T-helper 22 cell (primary cell): Measurements from ENCODE around the gene ARHGEF40.

Experiments
- DNase-seq: peaks from one replicate; pipeline ENCODE4 v3.0.0-alpha.2; 2020; ENCODE audit warnings: low read depth

ARHGEF40 gene

DNA sequence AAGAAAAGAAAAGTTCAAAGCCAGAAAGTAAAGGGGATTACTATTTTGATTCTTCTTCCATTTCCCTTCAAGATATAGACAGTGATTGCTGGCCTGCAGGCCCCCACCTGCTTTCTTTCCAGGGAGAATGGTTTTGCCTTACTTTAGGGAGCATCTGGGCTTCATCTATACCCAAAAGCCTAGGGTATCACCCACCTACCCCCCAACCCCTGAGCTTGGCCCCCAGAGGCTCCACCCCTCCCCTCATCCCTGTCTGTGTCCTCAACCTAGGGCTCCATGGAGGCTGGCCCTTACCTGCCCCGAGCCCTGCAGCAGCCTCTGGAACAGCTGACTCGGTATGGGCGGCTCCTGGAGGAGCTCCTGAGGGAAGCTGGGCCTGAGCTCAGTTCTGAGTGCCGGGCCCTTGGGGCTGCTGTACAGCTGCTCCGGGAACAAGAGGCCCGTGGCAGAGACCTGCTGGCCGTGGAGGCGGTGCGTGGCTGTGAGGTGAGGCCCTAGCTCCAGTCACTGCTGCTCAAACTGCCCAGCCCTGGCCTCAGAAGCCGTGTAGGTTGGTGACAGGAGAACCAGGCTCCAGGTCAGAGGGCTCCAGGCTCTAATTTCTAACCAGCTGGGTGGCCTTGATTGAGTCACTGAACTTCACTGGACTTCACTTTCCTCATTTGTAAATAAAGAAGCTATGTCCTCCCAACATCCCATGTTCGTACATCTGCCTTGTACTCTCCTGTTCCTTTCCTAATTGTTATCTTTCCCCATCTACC is 13.6 kb downstream of the ARHGEF40 start:
- DNase-seq: no peak

DNA sequence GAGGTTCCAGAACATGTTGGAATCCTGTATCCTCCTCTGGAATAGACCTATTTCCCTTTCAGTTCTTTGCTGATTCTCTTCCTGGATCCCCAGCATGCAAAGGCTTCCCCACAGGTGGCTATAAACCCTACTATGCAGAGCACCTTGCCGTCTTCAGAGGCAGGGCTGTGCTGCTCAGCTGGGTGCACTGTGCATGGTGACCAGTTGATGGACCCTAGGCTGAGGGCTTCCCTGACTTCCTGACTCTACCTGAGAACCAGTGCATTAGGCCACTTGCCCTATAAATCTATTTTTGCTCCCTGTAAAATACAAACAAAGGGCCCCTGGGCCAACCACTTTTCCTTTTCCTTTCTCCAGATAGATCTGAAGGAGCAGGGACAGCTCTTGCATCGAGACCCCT is 14.3 kb downstream of the ARHGEF40 start:
- no peak for DNase-seq

DNA sequence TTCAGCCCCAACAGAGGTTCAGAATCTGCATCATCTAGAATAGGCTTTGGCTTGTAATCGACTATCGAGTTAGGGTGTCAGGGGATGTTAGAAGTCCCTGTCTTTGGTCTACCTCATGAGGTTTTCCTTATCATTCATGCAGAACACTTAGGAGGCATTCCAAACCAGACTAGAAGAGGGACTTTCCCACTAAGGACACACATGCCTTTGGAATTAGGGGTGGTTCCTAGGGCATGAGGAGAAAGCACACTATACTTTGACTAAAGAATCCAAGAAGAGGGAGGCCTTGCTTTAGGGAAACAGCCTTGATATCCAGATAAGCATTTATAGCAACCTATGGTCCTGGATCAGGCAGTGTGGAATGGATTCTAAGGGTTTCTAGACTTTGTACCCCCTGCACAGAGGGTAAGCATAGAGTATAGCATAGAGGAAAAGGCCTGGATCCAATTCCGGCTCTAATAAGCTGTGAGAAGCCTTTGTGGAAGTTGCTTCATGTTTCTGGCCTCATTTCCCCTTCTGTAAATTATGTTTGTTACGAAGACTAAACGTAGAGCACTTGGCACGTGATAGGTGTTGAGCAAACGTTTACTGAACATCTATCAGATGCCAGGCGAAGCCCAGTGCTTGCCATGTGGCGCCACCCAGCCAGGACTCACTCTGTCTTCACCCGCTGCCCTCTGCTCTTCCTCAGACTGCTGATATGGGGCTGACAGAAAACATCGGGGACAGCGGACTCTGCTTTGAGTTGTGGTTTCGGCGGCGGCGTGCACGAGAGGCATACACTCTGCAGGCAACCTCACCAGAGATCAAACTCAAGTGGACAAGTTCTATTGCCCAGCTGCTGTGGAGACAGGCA is 15.1 kb downstream of the ARHGEF40 start:
- no peak for DNase-seq

DNA sequence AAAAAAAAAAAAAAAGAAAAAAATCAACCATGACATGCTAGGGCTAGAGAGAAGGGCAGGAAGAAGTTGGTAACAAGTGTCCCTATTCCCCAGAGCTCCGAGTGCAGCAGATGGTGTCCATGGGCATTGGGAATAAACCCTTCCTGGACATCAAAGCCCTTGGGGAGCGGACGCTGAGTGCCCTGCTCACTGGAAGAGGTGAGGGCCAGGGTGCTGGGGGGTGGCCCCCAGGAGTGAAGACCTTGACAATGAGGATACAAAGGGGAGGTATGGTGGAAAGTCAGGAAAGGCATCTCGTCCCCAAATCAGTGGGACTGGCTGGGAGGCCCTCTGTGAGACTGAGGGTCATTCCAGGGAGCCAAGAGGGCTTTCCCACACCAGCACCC is 16.8 kb downstream of the ARHGEF40 start:
- no peak for DNase-seq

DNA sequence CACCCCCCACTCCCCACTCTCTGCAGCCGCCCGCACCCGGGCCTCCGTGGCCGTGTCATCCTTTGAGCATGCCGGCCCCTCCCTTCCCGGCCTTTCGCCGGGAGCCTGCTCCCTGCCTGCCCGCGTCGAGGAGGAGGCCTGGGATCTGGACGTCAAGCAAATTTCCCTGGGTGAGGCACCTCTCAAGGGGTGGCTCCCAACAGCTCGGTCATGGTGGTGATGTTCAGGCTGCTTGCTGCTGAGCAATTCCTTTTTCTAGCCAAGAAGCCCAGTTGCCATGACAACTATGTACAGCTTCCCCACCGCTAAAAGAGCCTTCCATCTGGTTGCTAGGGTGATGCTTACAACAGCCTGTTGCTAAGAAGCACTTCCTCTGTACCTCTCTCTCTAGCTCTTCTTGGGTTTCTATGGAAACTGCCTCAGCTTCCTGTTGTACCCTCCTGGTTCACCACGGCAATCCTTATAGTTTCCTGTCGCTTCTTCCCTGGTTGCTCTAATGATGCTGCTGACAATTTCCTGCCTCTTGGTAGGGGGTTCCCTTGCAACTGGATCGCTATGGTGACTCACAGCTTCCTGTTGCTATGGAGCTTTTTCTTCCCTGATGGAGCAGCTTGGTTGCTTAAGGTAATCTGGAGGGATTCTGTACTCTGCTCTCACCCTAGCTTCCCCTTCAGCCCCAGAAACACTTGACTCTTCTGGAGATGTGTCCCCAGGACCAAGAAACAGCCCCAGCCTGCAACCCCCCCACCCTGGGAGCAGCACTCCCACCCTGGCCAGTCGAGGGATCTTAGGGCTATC is 17.4 kb downstream of the ARHGEF40 start:
- DNase-seq: peak; percentile 86

DNA sequence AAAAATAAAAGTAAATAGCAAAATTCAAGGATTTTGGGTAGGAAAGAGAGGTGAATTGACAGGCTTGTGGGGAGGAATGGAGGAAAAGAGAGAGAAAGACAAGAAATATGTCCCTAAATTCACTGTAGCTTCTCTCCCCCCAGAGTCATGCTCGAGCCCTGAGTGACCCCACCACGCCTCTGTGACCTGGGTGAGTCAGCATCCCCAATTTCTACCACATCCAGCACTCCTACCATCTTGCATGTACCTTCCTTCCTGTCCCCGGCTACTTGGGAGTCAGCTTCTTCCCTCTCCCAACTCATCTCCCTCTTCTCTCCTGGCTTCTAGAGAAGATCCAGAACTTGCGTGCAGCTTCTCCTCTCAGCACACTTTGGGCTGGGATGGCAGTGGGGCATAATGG is 18.6 kb downstream of the ARHGEF40 start:
- no peak for DNase-seq

DNA sequence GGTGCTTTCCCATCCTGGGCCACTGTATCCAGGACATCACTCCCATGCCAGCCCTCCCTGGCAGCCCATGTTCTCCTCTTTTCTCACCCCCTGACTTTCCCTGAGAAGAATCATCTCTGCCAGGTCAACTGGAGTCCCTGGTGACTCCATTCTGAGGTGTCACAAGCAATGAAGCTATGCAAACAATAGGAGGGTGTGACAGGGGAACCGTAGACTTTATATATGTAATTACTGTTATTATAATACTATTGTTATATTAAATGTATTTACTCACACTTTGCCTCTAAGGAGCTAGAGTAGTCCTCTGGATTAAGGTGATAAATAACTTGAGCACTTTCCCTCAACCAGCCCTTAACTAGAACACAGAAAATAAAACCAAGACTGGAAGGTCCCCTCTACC is 19.2 kb downstream of the ARHGEF40 start:
- DNase-seq: no peak

DNA sequence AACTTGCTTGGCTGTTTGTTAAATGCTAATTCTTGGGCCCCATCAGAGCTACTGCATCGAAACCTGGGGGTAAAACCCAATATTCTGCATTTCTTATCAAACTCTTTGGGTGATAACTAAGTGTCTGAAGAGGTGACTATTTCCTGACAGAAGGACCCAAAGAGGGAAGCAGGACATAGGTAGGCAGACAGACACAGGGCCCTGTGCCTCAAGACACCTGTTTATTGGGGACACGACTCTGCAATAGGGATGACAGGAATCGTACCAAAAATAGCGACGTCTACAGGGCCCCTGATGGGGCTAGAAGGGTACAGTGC is 19.7 kb downstream of the ARHGEF40 start:
- no peak for DNase-seq

DNA sequence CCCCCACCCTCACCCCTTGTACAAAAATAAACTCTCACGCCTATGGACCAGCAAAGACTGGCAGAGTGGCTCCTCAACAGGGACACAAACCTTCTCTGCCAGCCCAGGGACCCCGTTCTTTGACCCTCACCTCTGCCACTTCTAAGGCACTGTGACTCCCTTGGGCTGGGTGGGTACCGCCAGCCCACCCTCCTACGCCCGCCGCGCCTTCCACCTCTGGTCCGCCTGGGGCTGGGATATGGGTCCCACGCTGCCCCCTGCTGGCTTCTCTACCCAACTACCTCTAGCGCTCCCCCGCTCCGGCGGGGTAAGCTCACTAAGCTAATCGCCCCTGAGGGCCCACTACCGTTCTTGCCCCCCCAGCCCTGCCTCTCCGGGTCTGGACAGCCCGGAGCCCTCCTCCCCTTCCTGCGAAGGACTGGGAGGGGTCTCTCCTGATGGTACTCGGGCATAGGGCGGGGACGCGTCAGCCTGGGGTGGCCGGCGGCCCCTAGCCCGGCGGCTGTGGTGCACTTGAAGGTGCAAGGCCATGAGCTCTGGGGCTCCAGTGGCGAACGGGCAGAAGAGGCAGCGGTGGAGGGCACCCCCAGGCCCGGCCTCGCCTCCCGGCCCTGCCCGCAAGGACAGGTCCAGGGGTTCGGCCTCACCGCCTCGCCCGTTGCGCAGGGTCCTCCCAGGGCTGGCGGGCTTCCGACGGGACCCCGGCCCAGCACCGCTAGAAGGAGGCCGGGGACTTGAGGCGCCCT is 20.3 kb downstream of the ARHGEF40 start:
- DNase-seq: no peak

DNA sequence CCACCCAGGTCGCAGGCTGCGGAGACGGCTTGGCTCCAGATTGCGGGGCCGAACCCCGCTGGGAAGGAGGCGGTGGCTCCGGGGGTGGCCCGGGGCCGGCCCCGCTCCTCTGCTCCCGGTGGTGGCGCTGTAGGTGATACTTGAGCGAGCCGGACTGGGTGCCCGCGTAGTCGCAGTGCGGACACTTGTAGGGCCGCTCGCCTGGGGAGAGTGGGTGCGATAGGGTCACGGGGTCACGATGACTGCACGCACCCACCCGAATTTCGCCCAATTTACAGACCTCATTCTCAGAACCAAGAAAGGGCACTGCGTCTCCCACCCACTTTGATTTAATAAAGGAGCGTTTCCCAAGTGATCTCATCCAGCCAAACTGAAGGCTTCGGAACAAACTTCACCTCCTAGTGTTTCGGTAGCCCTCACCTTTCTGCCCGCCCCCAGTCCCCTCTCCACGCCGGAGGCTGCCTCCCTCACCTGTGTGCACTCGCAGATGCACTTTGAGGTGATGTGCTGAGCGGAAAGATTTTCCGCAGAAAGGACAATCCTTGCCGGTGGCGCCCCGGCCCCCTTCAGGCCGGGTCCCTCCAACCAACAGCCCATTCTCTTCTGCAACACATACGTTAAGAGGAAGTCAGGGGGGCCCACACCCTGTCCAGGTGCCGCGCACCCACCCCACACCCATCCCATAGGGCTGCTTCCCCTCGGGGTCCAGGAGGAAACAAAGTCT is 21.0 kb downstream of the ARHGEF40 start:
- DNase-seq: no peak

DNA sequence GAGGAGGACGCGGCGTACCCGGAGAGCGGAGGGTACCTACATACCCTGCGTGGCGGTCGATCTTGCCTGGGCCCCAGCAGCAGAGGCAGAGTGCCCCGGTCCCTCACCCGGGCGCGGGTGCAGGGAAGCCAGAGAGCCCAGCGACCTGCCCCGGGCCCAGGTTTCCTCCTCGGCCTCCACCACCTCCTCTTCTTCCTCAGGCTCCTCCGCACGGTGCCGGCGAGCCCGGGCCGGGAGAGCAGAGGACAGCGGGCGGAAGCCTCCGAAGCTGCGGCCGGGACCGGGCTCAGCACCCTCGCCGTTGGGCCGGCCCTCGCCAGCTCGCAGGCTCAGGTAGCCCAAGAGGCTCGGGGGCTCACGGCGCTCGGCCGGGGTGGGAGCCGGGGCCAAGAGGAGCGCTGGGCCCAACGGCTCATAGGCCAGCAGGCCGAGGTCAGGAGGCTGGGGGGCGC is 21.7 kb downstream of the ARHGEF40 start:
- no peak for DNase-seq

DNA sequence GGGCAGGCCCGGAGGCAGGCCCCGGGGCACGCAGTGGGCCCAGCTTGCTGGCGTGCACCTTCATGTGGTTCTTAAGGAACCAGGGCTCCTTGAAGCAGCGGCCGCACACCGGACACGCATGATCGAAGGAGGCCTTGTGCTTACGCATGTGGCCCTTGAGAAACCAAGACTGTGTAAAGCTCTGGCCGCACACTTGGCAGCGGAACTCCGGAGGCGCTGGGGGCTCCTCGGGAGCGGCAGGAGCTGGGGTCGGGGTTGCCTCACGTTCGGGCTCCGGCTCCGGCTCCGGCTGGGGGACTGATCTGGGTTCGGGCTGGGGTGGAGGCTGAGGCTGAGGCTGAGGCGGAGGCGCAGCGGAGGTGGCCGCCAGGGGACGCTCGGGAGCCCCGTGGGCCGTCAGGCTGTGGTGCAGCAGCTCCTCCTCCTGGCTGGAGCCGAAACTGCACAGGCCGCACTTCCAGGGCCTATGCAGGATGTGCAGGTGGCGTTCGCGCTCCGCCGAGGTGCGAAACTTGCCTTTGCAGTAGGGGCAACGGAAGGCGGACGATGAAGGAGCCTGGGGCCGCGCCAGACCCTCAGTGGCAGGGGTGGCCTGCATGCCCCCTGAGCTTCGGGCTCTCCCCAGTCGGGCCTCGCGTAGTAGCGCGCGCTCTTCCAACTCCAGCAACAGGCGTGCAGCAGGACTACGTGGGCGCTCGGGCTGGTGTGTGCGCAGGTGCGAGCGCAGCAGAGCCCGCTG is 22.3 kb downstream of the ARHGEF40 start:
- DNase-seq: peak; percentile 71

DNA sequence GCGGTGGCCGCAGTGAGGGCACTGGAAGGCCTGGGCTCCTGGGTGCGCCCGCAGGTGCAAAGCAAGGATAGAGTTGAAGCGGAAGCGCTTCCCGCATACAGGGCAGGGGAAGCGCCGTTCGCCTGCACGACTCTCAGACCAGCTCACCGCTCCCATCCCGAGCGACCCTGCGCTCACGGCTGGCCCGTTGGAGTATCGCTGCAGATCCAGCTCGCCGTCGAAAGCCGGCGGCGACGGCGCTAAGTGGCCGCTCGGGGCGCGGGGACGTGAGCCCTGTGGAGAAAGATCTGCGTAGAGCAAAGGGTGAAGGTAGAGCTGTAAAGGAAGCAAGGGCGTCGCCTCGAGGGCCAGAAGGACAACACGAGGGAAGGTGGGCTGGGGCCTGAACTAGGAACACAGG is 22.9 kb downstream of the ARHGEF40 start:
- DNase-seq: no peak

DNA sequence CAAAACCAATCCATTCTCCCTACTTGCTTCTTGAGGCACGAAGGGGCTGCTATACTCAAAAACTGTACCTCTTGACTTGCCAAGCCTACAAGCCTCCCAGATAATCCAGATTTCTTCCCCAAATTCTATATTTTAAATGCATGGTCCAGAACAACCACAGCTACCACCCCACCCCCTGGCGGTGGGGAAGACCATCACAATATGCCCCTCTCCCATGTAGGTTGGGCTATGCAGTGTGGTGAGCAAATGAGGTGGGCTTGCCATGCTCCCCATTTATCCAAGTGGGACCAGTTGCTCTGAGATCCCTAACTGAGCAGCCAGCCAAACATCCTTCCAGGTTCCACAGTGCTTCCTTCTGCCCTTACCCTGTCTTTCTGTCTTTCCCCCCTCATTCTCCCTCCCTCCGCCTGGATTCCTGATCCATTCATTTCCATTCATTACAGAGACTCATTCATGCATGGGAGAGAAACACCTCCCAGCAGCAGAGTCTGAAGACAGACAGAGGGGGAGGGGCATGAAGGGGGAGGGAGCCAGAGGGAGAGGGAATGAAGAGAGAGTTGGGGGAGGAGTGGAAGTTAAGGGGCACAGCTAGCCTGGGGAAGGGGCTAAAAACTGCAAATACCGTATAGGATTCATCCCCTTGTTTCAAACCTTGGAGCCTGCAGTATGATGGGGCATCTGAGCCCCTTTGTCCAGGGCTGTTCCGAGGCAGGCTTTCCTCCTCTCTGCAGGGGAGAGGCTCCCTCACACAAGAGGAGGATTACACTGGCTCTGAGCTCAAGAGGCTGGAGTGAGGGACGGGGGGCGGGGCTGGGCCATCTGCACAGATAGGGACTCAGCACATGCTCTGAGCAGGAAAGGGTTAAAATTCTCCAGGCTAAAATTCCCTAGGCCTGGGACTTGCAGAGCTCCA is 23.9 kb downstream of the ARHGEF40 start:
- no peak for DNase-seq

DNA sequence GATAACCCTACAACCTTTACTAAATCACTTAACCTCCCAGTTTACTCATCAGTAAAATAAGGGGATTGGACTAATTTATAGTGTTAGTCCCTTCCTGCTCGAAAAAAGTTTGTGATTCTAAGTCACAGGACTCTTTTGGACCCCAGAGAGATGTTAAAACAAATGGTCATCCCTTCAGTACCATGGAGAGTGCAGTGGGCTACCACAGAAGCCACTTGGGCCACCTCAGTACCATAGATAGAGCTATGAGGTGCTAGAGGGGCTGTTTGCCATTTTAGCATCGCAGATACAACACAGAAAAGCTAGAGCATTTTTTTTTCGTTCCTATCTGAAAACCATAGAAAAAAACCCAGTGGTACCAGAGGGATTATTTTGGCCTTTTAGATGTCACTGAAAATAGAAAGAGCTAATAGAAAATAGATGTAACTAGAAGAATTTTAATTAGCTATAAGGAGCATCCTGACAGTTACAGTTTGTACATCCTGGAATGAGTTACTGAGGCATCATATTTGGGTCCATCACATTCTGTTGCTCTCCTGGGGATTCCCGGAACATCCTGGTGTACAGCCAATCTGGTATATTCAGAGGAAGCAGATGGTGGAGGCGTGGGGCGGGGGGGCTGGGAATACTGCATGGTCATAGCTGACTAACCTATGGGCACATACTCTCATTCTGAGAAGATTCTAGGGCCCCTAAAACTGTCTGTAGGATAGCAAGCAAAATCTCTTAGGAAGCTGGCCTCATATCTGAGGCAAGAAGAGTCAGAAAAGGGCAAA is 25.5 kb downstream of the ARHGEF40 start:
- no peak for DNase-seq

DNA sequence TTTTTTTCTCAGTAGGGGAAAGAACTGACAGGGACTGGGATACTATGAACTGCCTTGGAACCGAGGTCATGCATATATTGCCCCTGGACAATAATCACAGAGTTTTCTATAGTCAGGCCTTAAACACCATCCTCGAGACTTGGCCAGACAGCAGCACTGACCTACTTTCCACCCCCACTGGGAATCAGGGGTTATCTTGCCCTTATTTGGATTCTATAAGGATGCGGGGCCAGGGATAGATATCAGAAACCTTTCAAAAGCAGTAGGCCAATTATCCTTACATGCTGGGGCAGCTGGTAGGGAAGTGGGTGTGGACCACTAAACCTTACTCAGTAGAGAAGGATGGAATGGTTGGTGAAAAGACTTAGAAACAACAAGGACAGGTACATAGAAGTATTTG is 26.3 kb downstream of the ARHGEF40 start:
- DNase-seq: no peak

DNA sequence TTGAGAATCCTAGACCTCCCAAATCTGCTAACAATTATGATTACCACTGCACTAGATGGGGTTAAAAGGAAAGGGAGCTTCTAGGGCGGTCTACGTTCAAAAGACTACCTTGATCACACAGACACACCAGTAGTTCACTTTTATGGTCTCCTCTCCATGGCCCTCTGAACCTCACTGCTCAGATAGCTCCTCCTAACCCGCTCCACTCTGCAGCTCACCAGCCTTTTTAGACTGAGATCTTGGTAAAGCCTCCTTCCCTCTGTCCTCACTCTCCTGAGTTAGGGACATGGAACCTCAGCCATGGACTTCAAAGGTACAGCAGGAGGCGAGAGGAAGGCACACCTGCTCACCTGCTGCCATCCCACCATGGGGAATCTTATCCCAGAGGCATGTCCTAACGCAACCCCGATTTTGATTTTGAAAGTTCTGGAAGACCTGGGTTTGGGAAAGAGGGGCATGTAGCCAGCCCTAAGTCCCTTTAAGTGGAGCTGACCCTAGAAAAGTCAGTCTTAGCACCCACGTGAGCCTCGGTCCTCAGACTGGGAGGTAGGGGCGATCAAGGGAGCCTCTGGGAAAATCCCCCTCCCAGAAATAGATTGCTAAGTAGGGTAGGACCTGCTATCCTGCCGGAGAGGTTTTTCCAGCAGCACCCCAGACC is 27.0 kb downstream of the ARHGEF40 start:
- no peak for DNase-seq

DNA sequence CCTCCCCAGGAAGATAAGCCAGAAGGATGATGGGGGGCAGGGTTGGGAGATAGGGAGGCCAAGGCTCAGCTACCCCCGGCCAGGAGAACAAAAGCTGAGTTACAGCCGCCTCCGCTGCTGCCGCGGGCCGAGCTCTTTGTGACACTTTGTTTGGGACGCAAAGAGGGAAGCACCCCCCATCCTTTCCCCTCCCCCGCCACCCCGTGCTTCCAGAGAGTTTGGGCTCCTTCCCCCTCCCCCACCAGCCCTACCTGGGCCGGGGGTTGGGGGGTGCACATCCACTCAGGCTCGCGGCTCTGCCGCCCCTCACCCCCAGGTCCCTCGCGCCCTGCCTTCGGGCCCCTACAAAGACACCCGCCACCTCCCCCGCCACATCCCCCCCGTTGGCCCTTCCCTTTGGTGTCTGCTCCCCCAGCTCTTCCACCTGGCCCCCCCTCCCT is 27.6 kb downstream of the ARHGEF40 start:
- DNase-seq: no peak
